Esophagus muscularis mucosa (tissue), 3 donors: Measurements from ENCODE around the gene GPR153.

Experiments
- CTCF ChIP-seq, 3 experiments: fragments of 200-600 bp in 2 of 3; fragments of 450-650 bp in 1 of 3; sonication (generic) in 2 of 3; IDR thresholded peaks; one replicate each; pipeline ENCODE4 v1.5.1; 2017 to 2019; ENCODE audit warnings: antibody characterized with exemption in 3 of 3, mild to moderate bottlenecking in 2 of 3, moderate library complexity in 1 of 3
- POLR2AphosphoS5 ChIP-seq, 2 donors: sonication (generic); formaldehyde crosslinking; IDR thresholded peaks; one replicate each; pipeline ENCODE4 v1.6.1; 2017; ENCODE audit warnings: antibody characterized with exemption in 2 of 2

GRCh38 chr1:6257541-6258069 is 3.3 kb downstream of the GPR153 start:
- no peak for TF ChIP-seq CTCF (IDR thresholded peaks at IDR 0.05)
- TF ChIP-seq POLR2AphosphoS5 (IDR thresholded peaks at IDR 0.05), result no peak
